ENCODE data around the gene DPY19L2.
"Not testable (repeated sequence)": the region's sequence is repeated elsewhere in the genome, so short reads cannot be mapped to it uniquely, and the experiment has no call there.

The DPY19L2 gene

GRCh38 chr12:63668800-63669365, 590 bp upstream of the DPY19L2 start:
- DNase-seq (ENCODE audit: extremely low read depth in 1 of 2, low read depth in 1 of 2): not testable (repeated sequence)

DNA sequence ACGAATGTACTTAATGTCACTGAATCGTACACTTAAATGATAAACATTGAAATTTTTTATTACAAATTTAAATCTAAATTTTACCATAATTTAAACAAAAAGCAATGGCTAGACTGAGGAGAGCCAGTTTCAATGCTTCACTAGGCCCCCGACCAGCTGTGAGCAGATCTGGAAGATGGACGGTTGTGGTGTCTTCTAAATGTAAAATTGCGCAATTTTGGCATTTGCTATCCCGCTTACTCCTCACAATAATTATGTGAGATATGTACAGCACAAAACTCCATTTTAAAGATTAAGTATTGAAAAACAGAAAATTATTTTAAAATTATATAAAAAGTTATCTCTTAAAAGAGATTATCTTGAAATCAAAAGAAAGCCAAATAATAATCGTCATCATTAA, 5.3 kb downstream of the DPY19L2 start:
- DNase-seq (ENCODE audit: extremely low read depth in 1 of 2, low read depth in 1 of 2): not testable (repeated sequence)

GRCh38 chr12:63658501-63658900, 9.8 kb downstream of the DPY19L2 start:
- DNase-seq (ENCODE audit: extremely low read depth in 1 of 2, low read depth in 1 of 2): not testable (repeated sequence)

- not testable (repeated sequence) for DNase-seq (ENCODE audit: extremely low read depth in 1 of 2, low read depth in 1 of 2)
These were observed 11.9 kb downstream of the DPY19L2 start for GRCh38 chr12:63656407-63656806.

DNA sequence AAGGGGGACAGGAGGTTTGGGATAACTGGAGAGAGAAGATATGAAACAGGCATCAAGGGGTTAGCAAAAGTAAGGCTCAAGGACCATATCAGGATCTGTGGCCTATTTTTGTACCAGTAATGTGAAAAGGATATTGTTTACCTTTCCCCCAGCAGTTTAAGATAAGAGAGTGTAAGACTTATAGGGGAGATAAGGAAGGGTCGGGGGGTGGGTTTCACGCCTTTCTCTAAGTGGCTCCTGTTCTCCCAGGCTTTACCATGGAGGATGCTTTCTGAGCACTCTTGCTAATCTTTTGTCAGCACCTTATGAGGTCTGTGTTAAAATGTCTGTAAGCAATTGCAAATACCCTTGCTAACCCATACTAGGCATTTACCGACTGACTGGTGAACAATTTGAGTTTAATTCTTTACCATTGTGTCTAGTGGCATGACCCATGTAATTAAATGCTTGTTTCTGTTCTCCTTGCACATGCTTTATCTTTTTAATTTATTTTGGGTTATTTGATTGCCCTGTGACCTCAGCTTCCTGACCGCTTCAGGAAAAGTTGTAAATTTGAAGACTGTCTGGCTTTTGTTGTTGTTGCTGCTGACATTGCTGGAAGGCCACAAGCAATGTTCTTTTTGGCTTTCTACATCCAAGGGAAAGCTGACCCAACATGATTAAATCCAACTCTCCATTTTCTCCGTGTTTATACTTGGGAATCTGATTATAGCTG, 12.6 kb downstream of the DPY19L2 start:
- DNase-seq (ENCODE audit: extremely low read depth in 1 of 2, low read depth in 1 of 2): not testable (repeated sequence)

DNA sequence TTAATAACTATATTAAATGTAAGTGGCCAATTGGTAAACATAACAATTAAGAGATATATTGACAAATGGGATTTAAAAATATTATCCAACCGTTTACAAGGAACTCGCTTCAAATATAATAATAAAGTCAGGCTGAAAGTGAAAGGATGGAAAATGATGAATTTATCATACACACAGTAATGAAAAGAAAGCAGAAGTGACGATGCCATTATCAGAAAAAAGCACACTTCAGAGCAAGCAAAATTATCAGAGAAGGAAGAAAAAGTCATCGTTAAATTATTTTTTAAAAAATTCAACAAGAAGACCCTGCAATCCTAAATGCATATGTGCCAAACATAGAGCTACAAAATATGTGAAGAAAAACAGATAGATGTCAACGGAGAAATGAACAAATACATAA, 13.8 kb downstream of the DPY19L2 start:
- DNase-seq (ENCODE audit: extremely low read depth in 1 of 2, low read depth in 1 of 2): not testable (repeated sequence)

DNA sequence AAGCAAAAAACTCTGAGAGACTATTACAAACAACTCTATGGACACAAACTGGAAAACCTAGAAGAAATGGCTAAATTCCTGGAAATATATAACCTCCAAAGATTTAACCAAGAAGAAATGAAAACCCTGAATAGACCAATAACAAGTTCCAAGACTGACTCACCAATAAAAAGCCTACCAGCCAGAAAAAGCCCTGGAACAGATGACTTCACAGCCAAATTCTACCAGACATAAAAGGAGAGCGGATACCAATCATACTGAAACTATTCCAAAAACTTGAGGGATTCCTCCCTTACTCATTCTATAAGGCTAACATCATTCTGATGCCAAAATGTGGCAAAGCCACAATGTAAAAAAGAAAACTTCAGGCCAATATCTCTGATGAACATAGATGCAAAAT, 18.8 kb downstream of the DPY19L2 start:
- DNase-seq (ENCODE audit: extremely low read depth in 1 of 2, low read depth in 1 of 2): not testable (repeated sequence)

DNA sequence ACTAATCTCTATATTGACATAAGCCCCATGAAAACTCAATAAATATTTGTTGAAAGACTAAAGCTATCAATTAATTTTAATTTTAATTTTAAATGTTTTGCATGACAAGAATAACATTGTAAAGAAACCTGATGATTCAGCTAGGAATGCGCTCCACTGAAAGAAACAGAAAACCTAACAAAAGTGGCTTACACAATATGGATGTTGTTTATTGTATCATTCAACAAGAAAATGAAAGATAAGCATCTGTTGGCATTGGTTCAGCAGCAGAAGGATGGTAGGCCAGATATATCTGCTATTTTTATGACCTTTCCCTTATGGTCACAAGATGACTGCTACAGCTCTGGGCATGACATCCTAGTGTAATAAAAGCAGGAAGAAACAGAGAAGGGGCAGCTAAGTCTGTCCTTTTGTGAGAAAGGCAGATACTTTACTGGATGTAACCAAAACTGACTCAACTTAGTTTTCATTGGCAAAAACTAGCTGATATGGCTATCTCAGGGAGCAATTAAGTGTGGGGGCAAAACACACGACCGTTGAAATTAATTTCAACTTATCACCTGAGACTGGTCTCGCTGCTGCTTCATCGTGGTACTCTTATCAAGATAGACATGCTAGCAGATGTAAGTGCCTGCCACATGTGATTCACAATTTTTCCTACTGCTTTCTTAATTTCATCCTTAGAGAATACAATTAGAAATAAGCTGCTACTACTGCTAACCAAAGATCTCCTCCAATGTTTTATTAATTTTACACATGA, 24.7 kb downstream of the DPY19L2 start:
- DNase-seq (ENCODE audit: extremely low read depth in 1 of 2, low read depth in 1 of 2): not testable (repeated sequence)

- DNase-seq (ENCODE audit: extremely low read depth in 1 of 2, low read depth in 1 of 2): not testable (repeated sequence)
These were observed 44.0 kb downstream of the DPY19L2 start for GRCh38 chr12:63624258-63624657.

DNA sequence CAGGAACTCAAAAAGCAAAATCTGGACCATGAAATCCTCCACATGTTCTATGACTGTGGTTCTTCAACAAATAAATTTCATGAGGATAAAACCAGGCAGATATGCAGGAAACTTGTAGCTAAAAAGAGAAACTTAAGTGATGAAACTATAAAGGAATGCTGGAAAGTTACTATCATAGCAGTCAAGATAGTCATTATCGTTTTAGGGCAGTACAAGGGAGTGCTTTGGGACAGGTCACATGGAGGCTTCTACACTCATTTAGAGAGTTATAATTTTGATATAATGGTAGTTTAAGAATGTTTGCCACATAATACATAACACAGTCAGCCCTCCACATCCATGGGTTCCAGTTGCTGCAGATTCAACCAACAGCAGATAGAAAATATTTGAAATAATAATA, 52.7 kb downstream of the DPY19L2 start:
- DNase-seq (ENCODE audit: extremely low read depth in 1 of 2, low read depth in 1 of 2): not testable (repeated sequence)

- DNase-seq (ENCODE audit: extremely low read depth in 1 of 2, low read depth in 1 of 2): not testable (repeated sequence)
These were observed 57.0 kb downstream of the DPY19L2 start for GRCh38 chr12:63611285-63611684.

- DNase-seq (ENCODE audit: extremely low read depth in 1 of 2, low read depth in 1 of 2): not testable (repeated sequence)
These were observed 59.0 kb downstream of the DPY19L2 start for GRCh38 chr12:63609281-63609680.

DNA sequence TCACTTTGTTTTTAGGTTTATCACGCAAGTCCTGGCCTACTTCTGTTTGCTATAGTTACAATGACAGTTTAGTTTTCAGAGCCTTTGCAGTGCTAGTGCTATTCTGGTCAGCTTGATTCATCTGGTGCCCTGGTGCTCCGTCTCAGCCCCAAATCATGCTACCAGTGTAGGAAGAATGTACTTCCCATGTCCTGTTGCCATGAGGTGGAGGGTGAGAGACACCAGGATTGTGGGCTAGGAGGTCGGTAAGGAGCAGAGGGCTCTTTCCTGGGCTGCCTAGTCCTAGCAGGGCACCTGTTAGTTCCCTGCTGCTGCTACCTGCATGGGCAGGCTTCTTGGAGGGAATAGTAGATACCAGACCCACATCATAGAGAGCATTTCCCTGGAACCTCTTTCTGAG, 63.3 kb downstream of the DPY19L2 start:
- DNase-seq (ENCODE audit: extremely low read depth in 1 of 2, low read depth in 1 of 2): not testable (repeated sequence)

GRCh38 chr12:63594828-63595227, 73.5 kb downstream of the DPY19L2 start:
- not testable (repeated sequence) for DNase-seq (ENCODE audit: extremely low read depth in 1 of 2, low read depth in 1 of 2)

DNA sequence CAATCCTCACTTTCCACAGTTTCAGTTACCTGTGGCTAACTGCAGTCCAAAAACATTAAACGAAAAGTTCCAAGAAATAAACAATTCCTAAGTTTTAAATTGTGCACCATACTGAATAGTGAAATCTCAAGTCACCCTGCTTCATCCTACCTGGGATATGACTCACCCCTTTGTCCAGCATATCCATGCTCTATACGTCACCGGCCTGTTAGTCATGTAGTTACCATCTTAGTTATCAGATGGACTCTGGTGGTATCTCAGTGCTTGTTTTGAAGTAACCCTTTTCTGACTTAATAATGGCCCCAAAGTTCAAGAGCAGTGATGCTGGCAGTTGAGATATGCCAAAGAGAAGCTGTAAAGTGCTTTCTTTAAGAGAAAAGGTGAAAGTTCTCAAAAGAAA, 83.9 kb downstream of the DPY19L2 start:
- not testable (repeated sequence) for DNase-seq (ENCODE audit: extremely low read depth in 1 of 2, low read depth in 1 of 2)

DNA sequence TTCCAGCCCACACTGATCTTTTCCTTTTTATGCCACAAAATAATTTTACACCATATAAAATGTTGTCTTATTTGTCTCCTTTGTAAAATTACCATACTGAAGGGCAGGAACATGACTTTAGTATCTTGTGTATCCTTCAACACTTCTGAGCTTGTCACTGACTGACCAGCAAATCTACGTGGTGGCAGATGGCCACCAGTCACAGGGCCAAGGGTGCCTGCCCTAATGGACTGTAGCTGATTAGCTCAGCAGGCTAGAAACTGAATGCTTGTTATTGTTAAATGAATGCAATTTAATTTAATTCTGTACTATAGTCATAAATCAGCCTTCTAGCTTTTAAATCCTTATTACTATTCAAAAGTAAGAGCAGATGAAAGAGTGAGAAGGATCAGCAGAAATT, 85.0 kb downstream of the DPY19L2 start:
- DNase-seq (ENCODE audit: extremely low read depth in 1 of 2, low read depth in 1 of 2): not testable (repeated sequence)

DNA sequence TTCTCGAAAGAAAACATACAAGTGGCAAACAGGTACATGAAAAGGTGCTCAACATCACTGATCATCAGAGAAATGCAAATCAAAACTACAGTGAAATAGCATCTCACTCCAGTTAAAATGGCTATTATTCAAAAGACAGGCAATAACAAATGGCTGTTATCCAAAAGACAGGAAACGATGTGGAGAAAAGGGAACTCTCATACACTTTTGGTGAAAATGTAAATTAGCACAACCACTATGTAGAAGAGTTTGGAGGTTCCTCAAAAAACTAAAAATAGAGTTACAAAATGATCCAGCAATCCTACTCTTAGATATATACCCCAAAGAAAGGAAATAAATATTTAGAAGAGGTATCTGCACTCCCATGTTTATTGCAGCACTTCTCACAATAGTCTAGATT, 90.7 kb downstream of the DPY19L2 start:
- not testable (repeated sequence) for DNase-seq (ENCODE audit: extremely low read depth in 1 of 2, low read depth in 1 of 2)

DNA sequence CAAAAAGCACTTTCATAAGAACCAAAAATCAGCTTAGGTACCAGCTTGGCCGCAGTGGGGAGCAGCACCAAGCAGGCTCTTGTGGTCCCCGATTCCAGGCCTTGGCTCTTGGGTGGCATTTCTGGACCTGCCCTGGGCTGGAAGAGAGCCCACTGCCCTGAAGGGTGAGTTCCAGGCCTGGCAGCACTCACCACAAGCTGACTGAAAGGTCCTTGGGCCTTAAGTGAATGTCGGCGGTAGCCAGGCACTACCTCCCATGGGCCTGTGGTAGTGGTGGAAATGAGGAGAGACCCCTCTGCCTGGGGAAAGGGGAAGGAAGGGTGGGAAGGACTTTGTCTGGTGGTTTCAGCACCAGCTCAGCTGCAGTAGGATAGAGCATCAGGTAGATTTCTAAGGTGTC, 96.3 kb downstream of the DPY19L2 start:
- not testable (repeated sequence) for DNase-seq (ENCODE audit: extremely low read depth in 1 of 2, low read depth in 1 of 2)

- DNase-seq (ENCODE audit: extremely low read depth in 1 of 2, low read depth in 1 of 2): not testable (repeated sequence)
These were observed 109.8 kb downstream of the DPY19L2 start for GRCh38 chr12:63558445-63558844.

DNA sequence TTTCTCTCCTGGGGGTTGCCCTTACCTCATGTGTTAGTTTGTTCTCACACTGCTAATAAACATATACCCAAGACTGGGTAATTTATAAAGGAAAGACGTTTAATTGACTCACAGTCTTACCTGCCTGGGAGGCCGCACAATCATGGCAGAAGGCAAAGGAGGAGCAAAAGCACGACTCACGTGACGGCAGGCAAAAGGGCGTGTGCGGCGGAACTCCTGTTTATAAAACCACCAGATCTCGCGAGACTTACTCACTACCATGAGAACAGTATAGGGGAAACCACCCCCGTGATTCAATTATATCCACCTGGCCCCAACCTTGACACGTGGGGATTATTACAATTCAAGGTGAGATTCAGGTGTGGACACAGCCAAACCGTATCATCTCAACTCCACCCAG, 116.9 kb downstream of the DPY19L2 start:
- not testable (repeated sequence) for DNase-seq (ENCODE audit: extremely low read depth in 1 of 2, low read depth in 1 of 2)

- DNase-seq (ENCODE audit: extremely low read depth in 1 of 2, low read depth in 1 of 2): not testable (repeated sequence)
These were observed 119.3 kb downstream of the DPY19L2 start for GRCh38 chr12:63549034-63549433.
